ENCODE data around the gene ATP4A. TPM values are rescaled to one million over a fixed set of nuclear protein-coding genes. Genes with fewer than 3 reads are reported as not detected.

Gene ATP4A
- total RNA-seq, 1 donor from 2014 or later: not detected

DNA sequence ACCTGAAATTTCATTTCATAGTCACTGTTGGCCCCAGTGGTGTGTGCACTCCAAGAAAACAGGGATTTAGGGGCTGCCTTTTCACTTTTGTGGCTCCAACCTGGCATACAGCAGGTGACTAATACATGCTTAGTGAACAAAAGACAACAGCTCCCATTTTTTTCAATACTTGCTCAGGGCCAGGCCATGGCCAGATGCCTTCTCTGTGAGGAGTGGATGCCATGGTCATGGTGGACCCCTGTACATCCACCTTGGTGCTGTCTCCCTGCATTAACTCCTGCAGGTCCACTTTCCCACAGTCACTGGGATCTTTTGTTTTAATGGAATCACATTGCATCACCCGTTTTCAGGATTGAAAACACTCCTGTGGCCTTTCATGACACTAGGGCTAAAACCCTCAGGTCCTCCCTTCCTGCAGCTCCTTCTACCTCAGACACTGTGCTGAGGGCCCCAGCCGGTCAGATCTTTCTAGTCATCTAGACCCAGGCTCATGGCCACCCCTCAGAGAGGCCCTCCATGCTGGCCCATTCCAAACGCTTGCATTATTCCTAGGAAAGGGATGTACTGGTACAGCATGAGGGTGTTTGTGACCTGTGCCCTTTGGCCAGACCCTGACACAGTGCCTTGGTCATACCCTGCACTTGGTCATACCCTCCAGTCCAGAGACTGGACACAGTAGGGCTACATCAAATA is 19.2 kb downstream of the ATP4A start:
- no peaks in the 10 kb centered on the region for H3K9me3 ChIP-seq
- no peak for ATAC-seq
- H3K27me3 ChIP-seq: no peaks in the 10 kb centered on the region
- no peak for DNase-seq
- H3K36me3 ChIP-seq: no peaks in the 10 kb centered on the region
- H3K4me1 ChIP-seq: peaks cover 10% of the 10 kb centered on the region
- no peak overlapping the region for H3K27ac ChIP-seq
- TF ChIP-seq, protein P1, sequence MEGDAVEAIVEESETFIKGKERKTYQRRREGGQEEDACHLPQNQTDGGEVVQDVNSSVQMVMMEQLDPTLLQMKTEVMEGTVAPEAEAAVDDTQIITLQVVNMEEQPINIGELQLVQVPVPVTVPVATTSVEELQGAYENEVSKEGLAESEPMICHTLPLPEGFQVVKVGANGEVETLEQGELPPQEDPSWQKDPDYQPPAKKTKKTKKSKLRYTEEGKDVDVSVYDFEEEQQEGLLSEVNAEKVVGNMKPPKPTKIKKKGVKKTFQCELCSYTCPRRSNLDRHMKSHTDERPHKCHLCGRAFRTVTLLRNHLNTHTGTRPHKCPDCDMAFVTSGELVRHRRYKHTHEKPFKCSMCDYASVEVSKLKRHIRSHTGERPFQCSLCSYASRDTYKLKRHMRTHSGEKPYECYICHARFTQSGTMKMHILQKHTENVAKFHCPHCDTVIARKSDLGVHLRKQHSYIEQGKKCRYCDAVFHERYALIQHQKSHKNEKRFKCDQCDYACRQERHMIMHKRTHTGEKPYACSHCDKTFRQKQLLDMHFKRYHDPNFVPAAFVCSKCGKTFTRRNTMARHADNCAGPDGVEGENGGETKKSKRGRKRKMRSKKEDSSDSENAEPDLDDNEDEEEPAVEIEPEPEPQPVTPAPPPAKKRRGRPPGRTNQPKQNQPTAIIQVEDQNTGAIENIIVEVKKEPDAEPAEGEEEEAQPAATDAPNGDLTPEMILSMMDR (IDR thresholded peaks at IDR 0.05): no peak
- H3K4me3 ChIP-seq: peak overlapping the region; percentile 97
- intact Hi-C loops (cut with DNase I): no loop called here

DNA sequence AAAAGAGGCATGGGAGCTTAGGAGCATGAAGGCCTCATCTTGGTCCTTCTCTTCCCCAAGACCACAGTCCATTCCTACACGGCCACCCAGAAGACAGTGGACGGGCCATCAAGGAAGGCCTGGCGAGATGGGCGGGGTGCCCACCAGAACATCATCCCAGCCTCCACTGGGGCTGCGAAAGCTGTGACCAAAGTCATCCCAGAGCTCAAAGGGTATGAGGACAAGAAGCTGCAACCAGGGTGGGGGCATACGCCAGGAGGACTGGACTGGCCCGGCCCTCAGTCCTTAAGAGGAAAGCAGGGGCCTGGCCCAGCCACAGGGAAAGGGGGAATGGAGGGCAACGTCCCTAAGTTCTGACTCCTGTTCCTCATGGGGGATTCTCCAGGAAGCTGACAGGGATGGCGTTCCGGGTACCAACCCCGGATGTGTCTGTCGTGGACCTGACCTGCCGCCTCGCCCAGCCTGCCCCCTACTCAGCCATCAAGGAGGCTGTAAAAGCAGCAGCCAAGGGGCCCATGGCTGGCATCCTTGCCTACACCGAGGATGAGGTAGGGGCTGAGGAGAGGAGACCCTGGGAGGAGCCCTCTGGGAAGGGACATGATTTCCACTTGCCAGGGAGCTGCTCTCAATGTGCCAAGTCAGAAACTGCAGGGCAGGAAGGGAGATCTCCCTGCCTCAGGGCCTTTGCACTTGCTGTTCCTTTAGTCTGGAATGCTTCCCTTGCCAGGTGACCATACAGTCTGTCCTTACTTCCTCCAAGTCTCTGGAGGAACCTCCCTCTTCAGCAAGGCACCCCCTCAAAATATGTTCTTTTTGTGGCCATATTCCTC is 20.0 kb downstream of the ATP4A start:
- intact Hi-C loops (cut with DNase I): no loop called here
- Histone ChIP-seq H3K27ac (no peak overlapping the region), H3K9me3 (no peaks in the 10 kb centered on the region), H3K36me3 (no peaks in the 10 kb centered on the region), H3K4me1 (peaks cover 10% of the 10 kb centered on the region), H3K27me3 (no peaks in the 10 kb centered on the region), H3K4me3 (no peak overlapping the region)
- no peak for ATAC-seq
- no peak for DNase-seq
- TF ChIP-seq, protein P1 (IDR thresholded peaks at IDR 0.05): no peak

DNA sequence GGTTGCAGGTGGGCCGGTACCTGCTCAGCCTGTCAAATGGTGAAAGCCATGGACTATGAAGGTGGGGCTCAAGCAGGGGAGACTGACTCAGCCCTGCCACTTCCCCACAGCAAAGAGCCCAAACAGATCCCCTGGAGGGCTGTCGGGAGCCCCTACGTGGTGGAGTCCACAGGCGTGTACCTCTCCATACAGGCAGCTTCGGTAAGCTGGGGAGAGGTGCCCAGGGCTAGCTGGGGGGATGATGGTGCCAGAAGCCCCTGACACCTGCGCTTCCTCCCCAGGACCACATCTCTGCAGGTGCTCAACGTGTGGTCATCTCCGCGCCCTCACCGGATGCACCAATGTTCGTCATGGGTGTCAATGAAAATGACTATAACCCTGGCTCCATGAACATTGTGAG is 21.2 kb downstream of the ATP4A start:
- H3K9me3 ChIP-seq: no peaks in the 10 kb centered on the region
- TF ChIP-seq, protein P1 (IDR thresholded peaks at IDR 0.05): no peak

DNA sequence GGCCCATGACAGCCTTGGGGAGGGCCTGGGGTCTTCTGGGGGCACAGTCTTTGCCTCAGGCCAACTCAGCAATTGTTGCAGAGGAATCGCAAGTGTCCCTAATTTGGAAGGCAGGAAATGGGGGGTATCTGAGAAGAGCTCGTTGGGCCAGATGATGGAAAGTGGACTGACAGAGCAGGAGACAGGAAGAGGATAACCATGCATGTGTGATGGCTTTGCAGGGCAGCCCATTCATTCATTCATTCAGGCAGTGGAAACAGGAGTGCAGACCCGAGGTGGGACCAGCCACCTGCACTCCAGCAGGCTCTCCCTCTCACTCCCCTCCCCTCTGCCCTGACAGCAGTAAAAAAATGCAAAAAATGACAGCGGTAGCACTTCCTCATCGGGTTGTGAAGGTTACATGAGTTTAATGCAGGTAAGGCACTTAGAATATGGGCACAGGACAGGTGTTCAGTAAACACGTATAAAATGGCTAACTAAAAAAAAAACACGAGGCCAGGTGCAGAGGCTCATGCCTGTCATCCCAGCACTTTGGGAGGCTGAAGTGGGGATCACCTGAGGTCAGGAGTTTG is 23.0 kb downstream of the ATP4A start:
- no peaks in the 10 kb centered on the region for H3K36me3 ChIP-seq

More for the DNA sequence above, 21.2 kb downstream of the ATP4A start:
- H3K27ac ChIP-seq: no peak overlapping the region
- H3K27me3 ChIP-seq: no peaks in the 10 kb centered on the region
- peaks cover 10% of the 10 kb centered on the region for H3K4me1 ChIP-seq
- no peak overlapping the region for H3K4me3 ChIP-seq
- no peak for DNase-seq
- no peak for ATAC-seq
- H3K36me3 ChIP-seq: no peaks in the 10 kb centered on the region
- intact Hi-C loops (cut with DNase I): no loop called here

DNA sequence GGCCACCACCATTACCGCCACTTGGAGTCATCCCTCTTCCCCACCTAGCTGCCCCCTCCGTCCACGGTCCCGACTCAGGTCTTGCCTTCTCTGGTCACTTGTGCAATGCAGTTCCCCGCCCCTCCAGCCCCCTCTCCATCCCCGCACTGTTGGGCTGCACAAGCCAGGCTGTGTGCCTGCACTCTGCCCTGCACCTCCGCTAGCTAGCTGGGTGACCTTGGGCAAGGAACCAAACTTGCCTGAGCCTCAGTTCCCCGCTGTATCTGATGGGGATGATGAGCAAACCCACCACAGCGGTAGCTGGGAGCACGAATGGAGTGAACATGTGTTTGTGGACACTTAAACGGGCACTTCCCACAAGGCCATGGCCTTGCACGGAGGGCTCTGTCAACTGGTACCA is 23.6 kb downstream of the ATP4A start:
- ATAC-seq (no peak), DNase-seq (no peak)
- intact Hi-C loops (cut with DNase I): no loop called here
- Histone ChIP-seq H3K4me3 (no peak overlapping the region), H3K9me3 (no peaks in the 10 kb centered on the region), H3K27ac (no peak overlapping the region), H3K36me3 (no peaks in the 10 kb centered on the region), H3K4me1 (no peaks in the 10 kb centered on the region), H3K27me3 (no peaks in the 10 kb centered on the region)
- TF ChIP-seq, protein P1 (IDR thresholded peaks at IDR 0.05): no peak

More for the DNA sequence above, 23.0 kb downstream of the ATP4A start:
- H3K9me3 ChIP-seq: no peaks in the 10 kb centered on the region
- intact Hi-C loops (cut with DNase I): no loop called here
- no peaks in the 10 kb centered on the region for H3K27me3 ChIP-seq
- no peaks in the 10 kb centered on the region for H3K4me1 ChIP-seq
- TF ChIP-seq, protein P1 (IDR thresholded peaks at IDR 0.05): no peak
- no peak overlapping the region for H3K27ac ChIP-seq
- ATAC-seq (no peak), DNase-seq (no peak)
- H3K4me3 ChIP-seq: no peak overlapping the region
